Stimulated activated CD4-positive, alpha-beta T cell treated with anti-CD3 and anti-CD28 coated beads, Interleukin-4, amount 100 ng/mL, for 24 hours (primary cell): ENCODE results near the gene TMEM74B.
"Not testable (repeated sequence)": the region's sequence is repeated elsewhere in the genome, so short reads cannot be mapped to it uniquely, and the experiment has no call there.

ENCODE experiments used
- DNase-seq: peaks from one replicate; pipeline ENCODE4 v3.0.0-alpha.2; 2020

TMEM74B gene

DNA sequence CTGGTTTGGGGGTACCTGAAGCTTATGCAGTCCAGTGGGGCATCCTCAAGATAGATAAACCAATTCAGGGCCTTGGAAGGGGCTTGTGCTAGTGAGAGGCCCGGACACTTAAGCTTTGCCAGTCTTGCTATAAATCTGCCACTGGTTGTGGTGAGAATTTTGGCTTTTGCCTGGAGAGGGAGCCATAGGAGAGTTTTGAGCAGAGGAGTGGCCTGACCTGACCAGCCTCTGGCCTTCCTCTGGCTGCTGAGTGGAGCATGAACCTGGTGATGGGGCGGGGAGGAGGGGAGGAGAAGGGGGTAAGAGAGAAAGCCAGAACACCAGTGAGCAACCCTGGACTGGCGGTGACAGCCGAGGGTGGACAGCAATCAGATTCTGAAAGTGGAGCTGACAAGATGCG lies 7.1 kb downstream of the TMEM74B start:
- DNase-seq = no peak

DNA sequence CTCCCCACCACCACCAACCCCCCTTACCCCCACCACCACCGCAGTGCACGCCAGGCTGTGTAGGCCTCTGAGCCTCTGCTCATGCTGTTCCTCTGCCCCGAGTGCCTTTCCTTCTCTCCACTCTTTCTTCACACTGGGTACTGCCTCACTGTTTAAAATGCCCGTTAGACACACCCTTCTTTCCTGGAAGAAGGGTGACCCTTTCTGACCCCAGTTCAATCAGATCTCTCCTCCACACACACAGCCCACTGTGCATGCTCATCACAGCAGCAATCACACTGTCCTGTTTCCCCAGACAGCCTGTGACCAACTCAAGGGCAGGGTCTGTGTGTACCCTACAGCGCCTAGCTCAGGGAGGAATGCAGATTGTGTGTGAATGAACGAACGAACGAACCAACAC lies 10.0 kb downstream of the TMEM74B start:
- no peak for DNase-seq

DNA sequence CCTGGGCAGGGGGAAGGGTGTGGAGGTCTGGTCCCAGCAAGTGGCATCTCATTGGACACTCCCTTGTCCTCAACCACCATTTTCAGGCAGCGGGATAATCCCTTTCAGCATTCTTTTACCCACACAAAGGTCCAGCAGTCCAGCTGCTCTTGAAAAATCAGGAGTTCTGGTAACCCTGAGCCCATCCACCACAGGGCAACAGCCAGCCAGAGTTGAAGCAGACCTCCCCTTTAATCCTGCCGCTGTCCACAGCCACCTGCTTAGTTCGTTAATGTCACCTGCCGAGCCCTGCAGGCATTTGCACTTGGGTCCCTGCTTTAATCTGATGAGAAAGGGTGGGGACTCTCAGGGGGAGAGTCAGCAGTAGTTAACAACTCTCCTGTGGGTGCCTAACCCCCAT lies 11.1 kb downstream of the TMEM74B start:
- DNase-seq = no peak

DNA sequence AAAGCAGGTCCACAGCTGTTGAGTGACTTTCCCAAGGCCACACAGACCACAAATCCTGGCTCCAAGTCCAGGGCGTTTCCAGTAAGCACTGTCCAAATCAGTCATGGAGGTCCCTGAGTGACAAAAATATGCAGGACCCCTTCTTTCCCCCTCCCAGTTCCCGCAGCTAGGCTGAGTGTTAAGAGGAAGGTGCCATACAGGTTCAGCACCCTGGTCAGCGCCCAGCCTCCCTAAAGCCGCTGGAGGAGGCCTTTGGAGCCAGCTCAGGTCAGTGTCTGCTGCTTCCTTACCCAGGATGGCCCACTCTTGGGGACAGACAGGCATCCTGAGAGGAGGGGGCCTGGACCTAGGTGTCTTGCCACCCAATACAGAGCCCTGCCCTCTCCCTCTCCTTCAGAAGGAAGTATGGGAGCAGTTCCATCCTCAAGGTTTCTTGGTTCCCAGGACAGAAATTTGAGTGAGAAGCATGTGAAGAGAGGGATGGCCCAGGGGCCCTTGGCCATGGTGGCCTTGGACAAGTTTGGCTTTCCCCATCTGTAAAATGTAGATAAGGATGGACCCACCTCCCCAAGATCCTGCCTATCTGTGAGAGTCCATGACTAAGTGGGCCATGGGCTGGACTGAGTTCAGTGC lies 13.2 kb downstream of the TMEM74B start:
- DNase-seq = no peak

DNA sequence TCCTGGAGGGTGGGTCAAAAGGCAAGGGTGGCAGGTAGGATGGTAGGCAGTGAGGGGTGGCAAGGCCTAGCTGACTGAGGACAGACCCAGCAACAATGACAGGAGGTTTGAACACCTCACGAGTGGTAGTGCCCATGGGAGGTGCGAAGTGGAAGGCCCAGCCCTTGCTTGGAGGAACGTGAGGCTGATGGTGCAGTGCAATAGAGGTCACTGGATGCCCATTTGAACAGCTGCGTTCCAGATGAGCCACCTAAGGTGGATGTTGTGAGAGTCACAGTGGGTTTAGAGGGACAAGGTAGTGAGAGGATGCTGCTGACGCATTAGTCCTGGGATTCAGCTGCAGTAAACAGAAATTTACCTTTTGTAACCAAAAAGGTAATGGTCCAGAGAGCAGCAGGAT lies 15.6 kb downstream of the TMEM74B start:
- no peak for DNase-seq

DNA sequence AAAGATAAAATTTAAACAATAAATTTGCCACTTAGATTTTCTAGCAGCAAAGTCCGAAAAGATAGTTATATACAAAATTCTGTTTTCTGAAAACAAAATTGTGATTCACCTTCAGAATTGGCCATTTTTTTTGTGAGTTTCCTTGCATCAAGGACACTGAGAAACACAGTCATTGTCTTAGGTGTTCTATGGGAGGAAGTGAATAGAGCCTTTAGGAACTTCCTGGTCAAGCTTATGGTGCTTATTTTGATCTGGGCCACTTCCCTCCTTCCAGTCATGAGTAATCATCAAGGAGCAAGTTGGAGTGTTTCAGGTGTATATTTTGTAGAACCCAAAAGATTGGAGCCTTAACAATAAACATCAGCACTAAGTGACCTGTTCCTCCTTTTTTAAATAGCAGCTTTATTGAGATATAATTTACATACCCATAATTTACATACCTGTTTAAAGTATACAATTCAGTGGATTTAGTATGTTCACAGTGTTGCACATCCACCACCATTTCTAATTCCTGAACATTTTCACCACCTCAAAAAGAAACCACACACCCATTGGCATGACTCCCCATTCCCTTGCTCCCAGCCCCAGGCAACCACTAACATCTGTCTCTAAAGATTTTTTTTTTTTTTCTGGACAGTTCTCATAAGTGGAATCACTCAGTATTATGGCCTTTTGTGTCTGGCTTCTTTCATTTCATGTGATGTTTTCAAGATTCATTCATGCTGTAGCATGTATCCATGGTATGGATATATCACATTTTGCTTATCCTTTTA lies 17.6 kb downstream of the TMEM74B start:
- DNase-seq = no peak

DNA sequence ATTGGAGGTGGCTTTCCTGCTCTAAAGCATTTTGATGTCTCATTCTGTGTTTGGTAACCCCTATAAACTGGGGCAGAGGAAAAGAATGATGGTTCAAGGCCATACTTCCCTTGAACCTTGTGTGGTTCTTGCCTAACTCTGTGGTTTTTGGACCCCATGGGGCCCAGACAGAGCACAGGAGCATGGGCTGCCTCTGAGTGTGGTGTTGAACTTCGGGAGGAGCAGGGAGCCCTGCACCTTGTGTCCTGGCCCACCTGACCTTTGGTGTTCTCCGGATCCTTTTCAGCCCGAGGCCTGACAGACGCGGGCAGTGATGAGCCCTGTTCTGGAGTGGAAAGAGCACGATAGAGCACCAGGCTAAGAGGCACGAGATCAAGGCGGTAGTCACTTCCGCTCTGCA lies 18.8 kb downstream of the TMEM74B start:
- DNase-seq = no peak

DNA sequence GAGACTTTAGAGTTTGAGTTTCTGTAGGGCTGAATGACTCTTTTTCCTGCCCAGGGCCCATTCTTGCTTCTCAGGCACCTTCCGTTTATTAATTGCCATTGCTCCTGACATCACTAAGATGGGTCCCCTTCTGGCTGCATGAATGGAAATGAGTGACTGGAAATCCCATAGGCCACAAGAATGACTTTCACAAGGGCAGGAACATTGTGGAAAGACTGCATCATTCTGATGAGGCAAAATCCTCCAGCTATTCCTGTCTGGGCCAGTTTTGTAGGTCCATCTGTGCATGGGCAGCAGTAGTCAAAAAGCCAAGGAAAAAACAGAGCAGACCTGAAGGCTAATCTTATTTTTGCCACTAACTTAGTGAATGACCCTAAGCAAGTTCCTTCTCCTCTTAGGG lies 19.3 kb downstream of the TMEM74B start:
- DNase-seq = no peak

DNA sequence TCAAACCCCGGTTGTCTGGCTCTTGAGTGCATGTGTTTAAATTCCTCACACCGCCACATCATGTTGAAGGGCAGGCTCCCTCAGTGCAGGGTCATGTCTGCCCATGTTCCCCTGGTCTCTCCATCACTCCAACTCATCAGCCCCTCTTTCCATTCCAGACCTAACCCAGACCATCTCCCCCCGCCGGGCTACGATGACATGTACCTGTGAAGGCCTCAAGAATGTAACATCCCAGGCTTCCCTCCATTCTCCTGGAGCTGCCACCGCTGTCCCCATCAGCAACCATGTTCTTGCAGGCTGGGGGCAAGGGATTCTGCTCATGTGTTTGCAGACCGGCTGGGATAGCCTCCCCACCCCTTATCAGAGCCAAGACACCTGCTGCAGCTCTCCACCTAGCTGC lies 19.9 kb downstream of the TMEM74B start:
- no peak for DNase-seq

DNA sequence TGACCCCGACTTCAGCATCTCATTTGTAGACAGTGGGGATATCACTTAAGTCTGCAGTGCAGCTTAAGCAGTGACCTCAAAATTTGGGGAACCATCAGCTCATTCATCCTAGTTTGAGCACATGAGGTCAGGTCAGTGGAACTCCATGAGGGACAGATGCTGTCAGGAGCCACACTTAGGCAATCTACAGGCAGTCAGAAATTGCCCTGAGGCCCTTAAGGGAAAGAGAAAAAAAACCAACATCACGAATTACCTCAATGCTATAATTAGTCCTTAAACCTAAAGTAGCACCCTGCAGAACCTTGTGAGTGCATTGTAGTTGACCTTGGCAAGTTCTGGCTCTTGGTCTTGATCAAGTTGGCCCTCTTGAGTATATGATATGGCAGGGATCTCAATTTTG lies 21.1 kb downstream of the TMEM74B start:
- no peak for DNase-seq

DNA sequence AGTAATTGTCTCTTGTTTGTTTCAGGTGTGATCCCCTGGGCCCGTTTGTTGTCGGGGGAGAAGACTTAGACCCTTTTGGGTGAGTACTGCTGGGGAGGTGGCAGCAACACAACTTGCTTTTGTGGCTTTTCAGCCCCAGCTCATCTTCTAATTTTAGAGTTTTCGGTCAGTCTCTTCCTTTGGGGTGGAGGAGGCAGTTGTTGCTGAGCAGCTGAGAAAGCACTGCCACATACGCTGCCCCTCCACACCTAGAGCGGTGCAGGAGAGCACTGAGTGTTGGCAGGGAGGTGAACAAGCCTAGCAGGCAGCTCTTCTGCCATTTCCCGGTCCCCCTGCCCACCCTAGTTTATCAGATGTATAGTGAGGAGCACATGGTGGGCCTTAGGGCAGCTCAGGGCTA lies 21.7 kb downstream of the TMEM74B start:
- DNase-seq = no peak

DNA sequence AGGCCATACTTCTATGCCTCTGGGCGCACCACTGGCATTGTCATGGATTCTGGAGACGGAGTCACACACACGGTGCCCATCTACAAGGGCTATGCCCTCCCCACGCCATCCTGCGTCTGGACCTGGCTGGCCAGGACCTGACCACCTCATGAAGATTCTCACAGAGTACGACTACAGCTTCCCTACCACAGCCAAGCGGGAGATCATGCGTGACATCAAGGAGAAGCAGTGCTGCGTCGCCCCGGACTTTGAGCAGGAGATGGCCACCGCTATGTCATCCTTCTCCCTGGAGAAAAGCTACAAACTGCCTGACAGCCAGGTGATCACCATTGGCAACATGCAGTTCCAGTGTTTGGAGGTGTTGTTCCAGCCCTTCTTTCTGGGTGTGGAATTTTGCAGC lies 23.8 kb downstream of the TMEM74B start:
- no peak for DNase-seq

DNA sequence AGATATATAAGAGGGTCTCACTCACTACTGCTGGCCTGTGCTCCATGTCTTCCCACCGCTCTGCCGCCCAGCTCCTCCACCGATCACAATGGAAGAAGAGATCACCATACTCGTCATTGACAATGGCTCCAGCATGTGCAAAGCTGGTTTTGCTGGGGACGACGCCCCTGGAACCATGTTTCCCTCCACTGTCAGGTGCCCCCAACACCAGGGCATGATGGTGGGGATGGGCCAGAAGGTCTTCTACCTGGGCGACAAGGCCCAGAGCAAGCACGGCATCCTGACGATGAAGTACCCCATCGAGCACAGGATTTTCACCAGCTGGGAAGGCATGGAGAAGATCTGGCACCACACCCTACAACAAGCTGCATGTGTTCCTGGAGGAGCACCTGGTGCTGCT lies 24.3 kb downstream of the TMEM74B start:
- no peak for DNase-seq

DNA sequence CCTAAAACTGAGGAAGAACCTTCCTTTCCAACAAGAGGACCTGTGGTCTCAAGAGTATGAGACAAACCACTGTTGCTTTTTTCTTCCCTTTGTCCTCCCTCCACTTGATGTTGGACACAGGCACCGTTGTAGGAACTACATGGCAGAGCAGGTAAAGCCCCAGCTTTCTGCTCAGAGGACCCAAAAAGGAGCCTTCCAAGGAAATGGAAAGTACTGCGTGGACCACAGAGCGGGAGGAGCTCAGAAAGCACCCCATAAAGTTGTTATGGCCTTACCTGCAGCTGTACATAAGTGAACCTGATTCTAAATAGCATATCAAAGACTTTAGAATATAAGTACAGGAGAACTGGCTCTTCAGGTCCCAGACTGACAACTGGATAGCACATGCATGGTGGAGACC lies 29.4 kb downstream of the TMEM74B start:
- no peak for DNase-seq

DNA sequence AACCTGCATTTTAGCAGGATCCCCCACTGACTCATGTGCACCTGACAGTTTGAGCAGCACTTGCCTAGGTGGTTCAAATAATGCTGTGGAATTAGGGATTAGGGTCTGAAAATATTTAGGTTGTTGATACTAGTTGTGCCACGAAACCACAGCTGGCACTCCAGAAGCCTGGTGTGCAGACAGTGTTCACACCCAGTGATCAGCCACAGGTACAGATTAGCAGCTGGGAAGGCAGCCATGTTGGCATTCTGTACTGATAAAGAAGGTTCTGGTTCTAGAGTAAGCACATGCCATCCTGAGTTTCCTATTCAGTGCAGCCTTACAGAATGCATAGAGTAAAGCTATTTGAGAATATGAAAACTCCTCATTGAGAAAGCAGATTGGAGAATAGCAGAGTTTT lies 30.1 kb downstream of the TMEM74B start:
- DNase-seq = no peak

DNA sequence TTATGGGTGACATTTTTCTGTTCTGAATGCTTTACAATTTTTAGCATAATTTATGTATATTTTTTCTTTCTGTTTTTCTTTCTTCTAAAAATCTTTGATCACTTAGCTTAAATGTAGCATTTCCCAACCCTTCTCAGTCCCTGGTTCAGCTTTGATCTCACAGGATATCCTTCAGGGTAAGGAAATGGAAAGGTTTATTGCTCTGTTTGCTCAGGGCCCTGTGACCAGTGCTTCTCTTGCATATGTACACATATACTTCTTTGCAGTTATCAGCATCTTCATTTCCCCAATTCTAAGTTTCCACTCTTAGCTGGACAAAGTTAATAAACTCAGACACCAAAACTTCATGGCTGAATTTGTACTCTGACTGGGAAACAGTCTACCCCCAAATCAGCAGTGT lies 30.6 kb downstream of the TMEM74B start:
- no peak for DNase-seq

DNA sequence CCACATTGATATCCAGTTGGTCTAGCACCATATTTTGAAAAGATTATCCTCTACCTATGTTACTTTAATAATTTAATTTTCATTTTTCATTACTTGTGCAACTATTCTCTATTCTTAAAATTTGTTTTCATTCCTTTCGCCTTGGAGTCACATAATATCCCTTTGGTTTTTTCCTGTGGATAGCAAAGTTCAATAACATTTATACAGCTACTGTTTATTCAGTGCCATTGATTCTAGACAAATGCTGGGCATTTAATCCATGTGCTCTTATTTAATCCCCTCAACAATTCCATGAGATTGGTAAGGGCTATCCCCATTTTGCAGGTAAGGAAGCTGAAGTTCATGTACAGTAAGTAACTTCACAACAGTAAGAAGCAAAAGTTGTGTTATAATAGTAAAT lies 33.8 kb downstream of the TMEM74B start:
- no peak for DNase-seq

DNA sequence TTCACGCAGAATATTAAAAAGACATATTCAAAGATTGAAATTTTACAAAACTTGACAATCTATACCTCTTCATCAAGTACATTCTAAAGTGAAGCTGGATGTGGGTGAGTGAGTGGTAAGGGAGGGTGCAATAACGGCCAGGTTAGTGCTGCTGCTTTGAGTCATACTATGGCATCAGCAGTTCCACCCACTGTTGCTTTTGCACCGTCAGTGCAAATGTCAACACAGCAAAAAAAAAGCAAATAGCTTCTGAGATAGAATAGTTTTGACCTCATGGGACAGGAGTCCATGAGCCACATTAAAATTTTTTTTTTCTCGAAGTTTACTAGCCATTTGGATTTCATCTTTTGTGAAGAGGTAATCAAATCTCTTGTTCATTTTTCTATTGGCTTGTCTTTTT lies 34.6 kb downstream of the TMEM74B start:
- no peak for DNase-seq

DNA sequence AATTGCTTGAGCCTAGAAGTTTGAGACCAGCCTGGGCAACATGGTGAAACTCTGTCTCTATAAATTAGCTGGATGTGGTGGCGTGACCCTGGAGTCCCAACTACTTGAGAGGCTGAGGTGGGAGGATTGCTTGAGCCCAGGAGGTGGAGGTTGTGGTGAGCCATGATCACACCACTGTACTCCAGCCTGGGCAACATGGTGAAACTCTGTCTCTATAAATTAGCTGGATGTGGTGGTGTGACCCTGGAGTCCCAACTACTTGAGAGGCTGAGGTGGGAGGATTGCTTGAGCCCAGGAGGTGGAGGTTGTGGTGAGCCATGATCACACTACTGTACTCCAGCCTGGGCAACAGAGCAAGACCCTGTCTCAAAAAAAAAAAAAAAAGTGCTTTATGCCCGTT lies 35.0 kb downstream of the TMEM74B start:
- not testable (repeated sequence) for DNase-seq

DNA sequence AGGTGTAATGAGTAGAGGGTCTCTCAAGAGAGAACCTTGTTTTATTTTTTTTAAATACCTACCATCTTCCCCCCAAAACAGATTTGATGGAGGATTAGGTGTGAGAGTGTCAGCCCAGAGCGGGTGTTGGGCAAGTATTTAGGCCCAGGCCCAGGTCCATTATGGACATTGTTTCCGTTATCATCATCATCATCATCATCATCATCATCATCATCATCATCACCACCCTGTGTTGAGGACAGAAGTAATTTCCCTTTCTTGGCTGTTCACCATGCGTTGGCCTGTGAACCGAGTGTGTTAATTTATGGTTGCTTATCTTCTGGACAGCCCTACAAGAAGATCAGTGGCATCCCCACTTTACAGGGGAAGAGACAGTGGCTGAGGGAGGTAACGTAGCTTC lies 37.8 kb downstream of the TMEM74B start:
- DNase-seq = no peak

DNA sequence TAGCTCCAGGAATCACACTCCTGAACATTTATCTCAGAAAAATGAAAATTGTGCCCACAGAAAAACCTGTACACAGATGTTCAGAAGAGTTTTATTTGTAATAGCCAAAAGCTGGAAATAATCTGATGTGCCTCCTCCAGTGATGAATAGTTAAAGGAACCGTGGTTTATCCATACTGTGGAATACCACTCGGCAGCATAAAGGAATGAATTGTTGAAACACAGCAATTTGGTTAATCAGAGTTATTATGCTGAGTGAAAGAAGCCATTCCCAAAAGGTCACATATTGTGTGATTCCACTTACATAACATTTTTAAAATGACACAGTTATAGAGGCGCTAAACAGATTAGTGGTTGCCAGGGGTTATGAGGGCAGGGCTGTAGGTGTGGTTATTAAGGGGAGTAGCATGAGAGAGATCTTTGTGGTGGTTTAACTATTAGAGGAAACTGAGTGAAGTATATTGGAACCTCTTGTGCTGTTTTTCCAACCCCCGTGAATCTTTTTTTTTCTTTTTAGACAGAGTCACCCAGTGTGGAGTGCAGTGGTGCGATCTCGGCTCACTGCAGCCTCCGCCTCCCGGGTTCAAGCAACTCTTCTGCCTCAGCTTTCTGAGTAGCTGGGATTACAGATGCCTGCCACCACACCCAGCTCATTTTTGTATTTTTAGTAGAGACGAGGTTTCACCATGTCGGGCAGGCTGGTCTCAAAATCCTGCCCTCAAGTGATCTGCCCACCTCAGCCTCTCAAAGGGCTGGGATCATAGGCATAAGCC lies 40.2 kb downstream of the TMEM74B start:
- no peak for DNase-seq

DNA sequence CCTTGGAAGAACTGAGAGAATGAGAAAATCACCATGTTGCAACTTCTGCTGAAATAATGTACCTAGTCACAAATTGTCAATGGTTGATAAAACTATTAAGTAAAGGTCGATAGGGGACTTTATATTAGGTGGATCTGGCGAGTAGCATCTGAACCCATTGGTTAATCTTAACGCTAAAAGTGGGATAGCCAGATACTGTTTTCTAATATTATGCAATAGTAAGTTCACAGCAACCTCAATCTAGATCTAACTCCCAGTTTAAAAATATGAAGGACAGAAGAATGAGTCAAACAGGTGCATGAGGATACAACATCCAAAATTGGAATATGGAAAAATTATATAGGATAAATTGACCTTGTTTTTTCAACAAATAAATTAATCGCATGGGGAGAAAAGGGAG lies 47.5 kb downstream of the TMEM74B start:
- DNase-seq = no peak

DNA sequence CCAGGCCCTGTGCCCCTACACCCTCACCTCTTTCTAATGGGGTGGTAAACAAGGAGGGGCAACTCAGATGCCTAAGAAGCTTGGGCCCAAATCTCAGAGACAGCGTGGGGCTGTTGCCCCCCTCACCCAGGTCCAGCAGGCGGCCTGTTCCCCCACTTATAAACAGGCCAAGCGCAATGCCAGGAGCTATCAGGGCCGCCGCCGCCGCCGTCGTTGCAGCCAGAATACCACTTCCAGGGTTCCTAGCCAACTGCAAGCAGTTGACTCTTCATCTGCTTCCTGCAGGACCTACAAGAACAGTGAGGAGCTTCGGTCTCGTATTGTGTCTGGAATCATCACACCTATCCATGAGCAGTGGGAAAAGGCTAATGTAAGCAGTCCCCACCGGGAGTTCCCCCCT lies 49.9 kb downstream of the TMEM74B start:
- DNase-seq = no peak

DNA sequence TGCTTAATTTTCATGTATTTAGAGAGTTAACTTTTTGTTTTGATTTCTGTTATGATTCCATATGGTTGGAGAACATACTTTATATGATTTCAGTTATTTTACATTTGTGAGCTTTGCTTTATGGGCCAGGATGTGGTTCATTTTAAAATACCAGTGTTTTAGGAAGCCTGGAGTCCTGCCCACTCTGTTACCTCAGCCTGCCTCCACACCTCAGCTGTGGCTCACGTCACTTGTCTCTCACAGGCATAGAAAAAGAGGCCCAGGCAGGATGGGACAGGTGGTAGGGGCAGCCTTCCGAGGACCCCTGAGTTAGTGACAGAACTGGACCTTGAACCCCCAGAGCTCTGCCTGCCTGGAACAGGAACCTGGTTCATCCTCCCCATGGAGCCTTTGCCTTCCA lies 50.4 kb downstream of the TMEM74B start:
- no peak for DNase-seq
